ENCODE data around the gene TEAD4. TPM values are rescaled to one million over a fixed set of nuclear protein-coding genes. Genes with fewer than 3 reads are reported as not detected.

TEAD4 gene
- total and polyA plus RNA-seq, 2 donors (not counting 1 experiment from before 2014, with no cell fraction given): 6.3 to 14.3 TPM

GRCh38 chr12:3036901-3037600 is 77.9 kb downstream of the TEAD4 start:
- TF ChIP-seq EZH2 (IDR thresholded peaks at IDR 0.05; ENCODE audit: low read length, missing control alignments): no peak
- TF ChIP-seq, protein P1, sequence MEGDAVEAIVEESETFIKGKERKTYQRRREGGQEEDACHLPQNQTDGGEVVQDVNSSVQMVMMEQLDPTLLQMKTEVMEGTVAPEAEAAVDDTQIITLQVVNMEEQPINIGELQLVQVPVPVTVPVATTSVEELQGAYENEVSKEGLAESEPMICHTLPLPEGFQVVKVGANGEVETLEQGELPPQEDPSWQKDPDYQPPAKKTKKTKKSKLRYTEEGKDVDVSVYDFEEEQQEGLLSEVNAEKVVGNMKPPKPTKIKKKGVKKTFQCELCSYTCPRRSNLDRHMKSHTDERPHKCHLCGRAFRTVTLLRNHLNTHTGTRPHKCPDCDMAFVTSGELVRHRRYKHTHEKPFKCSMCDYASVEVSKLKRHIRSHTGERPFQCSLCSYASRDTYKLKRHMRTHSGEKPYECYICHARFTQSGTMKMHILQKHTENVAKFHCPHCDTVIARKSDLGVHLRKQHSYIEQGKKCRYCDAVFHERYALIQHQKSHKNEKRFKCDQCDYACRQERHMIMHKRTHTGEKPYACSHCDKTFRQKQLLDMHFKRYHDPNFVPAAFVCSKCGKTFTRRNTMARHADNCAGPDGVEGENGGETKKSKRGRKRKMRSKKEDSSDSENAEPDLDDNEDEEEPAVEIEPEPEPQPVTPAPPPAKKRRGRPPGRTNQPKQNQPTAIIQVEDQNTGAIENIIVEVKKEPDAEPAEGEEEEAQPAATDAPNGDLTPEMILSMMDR (conservative IDR thresholded peaks at IDR 0.05 in 1 of 2, IDR thresholded peaks at IDR 0.05 in 1 of 2; ENCODE audit: low read depth in 1 of 2, low read length in 2 of 2): no peak
- Histone ChIP-seq H3K36me3 (ENCODE audit: control insufficient read depth, insufficient read depth, low read length) (peaks cover 5% of the 10 kb centered on the region), H3K4me3 (replicated peaks in 1 of 4; ENCODE audit: control extremely low read depth in 1 of 4, insufficient read depth in 1 of 4, low read depth in 3 of 4, low read length in 4 of 4) (no peak overlapping the region), H3K79me2 (ENCODE audit: control insufficient read depth, insufficient read depth, low read length) (no peaks in the 10 kb centered on the region), H3K27ac (ENCODE audit: insufficient read depth, low read length) (no peak overlapping the region), H3K27me3 (ENCODE audit: control insufficient read depth, insufficient read depth, low read length) (no peaks in the 10 kb centered on the region), H2AFZ (ENCODE audit: low read length) (no peak overlapping the region), H3K4me1 (ENCODE audit: control insufficient read depth, extremely low read depth, insufficient read depth, low read length) (no peaks in the 10 kb centered on the region), H3K9ac (ENCODE audit: insufficient read depth, low read length) (no peak overlapping the region), H3K9me3 (ENCODE audit: control insufficient read depth, insufficient read depth, low read depth, low read length) (no peaks in the 10 kb centered on the region), H3K4me2 (ENCODE audit: extremely low read depth, insufficient read depth, low read length) (no peak overlapping the region), H4K20me1 (ENCODE audit: control insufficient read depth, extremely low read depth, insufficient read depth, low read length) (no peaks in the 10 kb centered on the region)
- DNase-seq (ENCODE audit: low read depth in 2 of 2): no peak

DNA sequence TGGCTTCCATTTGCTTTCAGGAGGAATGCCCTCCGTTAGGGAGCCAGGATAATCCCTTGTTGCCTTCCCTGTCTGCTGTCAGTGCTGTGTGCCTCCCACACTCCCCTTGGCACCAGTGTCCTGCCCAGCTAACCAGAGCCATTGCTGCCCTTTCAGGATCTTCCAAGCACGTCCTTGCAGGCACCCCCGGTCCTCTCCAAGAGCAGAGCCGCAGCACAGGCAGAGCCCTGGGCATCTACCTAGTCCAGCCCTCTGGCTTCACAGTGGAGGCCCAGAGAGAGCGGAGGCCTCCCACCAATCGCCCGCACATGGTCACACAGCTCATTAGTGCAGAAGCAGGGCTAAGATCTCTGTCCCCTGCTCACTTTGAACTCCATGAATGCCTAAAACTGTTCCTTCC is 79.0 kb downstream of the TEAD4 start:
- TF ChIP-seq EZH2 (IDR thresholded peaks at IDR 0.05; ENCODE audit: low read length, missing control alignments): no peak
- TF ChIP-seq, protein P1 (conservative IDR thresholded peaks at IDR 0.05 in 1 of 2, IDR thresholded peaks at IDR 0.05 in 1 of 2; ENCODE audit: low read depth in 1 of 2, low read length in 2 of 2): no peak
- no peaks in the 10 kb centered on the region for H4K20me1 ChIP-seq (ENCODE audit: control insufficient read depth, extremely low read depth, insufficient read depth, low read length)
- no peak overlapping the region for H2AFZ ChIP-seq (ENCODE audit: low read length)
- no peak overlapping the region for H3K4me2 ChIP-seq (ENCODE audit: extremely low read depth, insufficient read depth, low read length)
- no peak overlapping the region for H3K27ac ChIP-seq (ENCODE audit: insufficient read depth, low read length)
- H3K27me3 ChIP-seq (ENCODE audit: control insufficient read depth, insufficient read depth, low read length): no peaks in the 10 kb centered on the region
- peaks cover 5% of the 10 kb centered on the region for H3K36me3 ChIP-seq (ENCODE audit: control insufficient read depth, insufficient read depth, low read length)
- no peak for DNase-seq (ENCODE audit: low read depth in 2 of 2)
- no peaks in the 10 kb centered on the region for H3K9me3 ChIP-seq (ENCODE audit: control insufficient read depth, insufficient read depth, low read depth, low read length)
- H3K9ac ChIP-seq (ENCODE audit: insufficient read depth, low read length): no peak overlapping the region
- H3K4me1 ChIP-seq (ENCODE audit: control insufficient read depth, extremely low read depth, insufficient read depth, low read length): no peaks in the 10 kb centered on the region
- H3K4me3 ChIP-seq (replicated peaks in 1 of 4; ENCODE audit: control extremely low read depth in 1 of 4, insufficient read depth in 1 of 4, low read depth in 3 of 4, low read length in 4 of 4): no peak overlapping the region
- no peaks in the 10 kb centered on the region for H3K79me2 ChIP-seq (ENCODE audit: control insufficient read depth, insufficient read depth, low read length)

DNA sequence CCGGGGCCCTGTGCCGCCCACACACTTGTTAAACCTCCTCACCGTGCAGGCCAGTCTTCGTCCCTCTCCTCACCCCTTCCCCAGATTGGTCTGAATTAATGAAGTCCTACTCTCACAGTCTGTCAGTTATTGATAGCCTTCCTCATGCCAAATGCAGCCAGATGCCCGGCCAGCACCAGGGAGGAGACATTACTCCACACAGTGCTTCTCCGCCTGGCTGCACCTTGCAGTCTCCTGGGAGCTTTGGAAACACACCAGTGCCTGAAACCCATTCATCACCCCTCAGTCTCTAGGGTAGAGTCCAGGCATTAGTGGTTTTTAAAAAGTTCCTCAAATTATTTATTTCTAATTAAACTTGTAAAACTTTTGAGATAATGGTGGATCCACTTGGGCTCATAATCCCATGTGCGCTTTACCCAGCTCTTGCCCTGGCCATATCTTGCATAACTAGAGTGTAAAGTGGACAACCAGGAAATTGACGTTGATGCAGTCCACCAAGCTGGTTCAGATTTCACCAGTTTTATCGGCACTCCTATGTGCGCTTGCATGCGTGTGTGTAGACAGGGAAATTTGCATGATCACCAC is 79.8 kb downstream of the TEAD4 start:
- H3K79me2 ChIP-seq (ENCODE audit: control insufficient read depth, insufficient read depth, low read length): no peaks in the 10 kb centered on the region
- no peak for DNase-seq (ENCODE audit: low read depth in 2 of 2)
- no peaks in the 10 kb centered on the region for H4K20me1 ChIP-seq (ENCODE audit: control insufficient read depth, extremely low read depth, insufficient read depth, low read length)
- H3K4me2 ChIP-seq (ENCODE audit: extremely low read depth, insufficient read depth, low read length): no peak overlapping the region
- H3K9me3 ChIP-seq (ENCODE audit: control insufficient read depth, insufficient read depth, low read depth, low read length): no peaks in the 10 kb centered on the region
- H3K27ac ChIP-seq (ENCODE audit: insufficient read depth, low read length): no peak overlapping the region
- H3K36me3 ChIP-seq (ENCODE audit: control insufficient read depth, insufficient read depth, low read length): peaks cover 5% of the 10 kb centered on the region
- H3K9ac ChIP-seq (ENCODE audit: insufficient read depth, low read length): no peak overlapping the region
- TF ChIP-seq, protein P1 (conservative IDR thresholded peaks at IDR 0.05 in 1 of 2, IDR thresholded peaks at IDR 0.05 in 1 of 2; ENCODE audit: low read depth in 1 of 2, low read length in 2 of 2): no peak
- no peak for TF ChIP-seq EZH2 (IDR thresholded peaks at IDR 0.05; ENCODE audit: low read length, missing control alignments)
- no peak overlapping the region for H3K4me3 ChIP-seq (replicated peaks in 1 of 4; ENCODE audit: control extremely low read depth in 1 of 4, insufficient read depth in 1 of 4, low read depth in 3 of 4, low read length in 4 of 4)
- H3K27me3 ChIP-seq (ENCODE audit: control insufficient read depth, insufficient read depth, low read length): no peaks in the 10 kb centered on the region
- no peak overlapping the region for H2AFZ ChIP-seq (ENCODE audit: low read length)
- no peaks in the 10 kb centered on the region for H3K4me1 ChIP-seq (ENCODE audit: control insufficient read depth, extremely low read depth, insufficient read depth, low read length)
